IMR-90 (cell line): ENCODE measurements around the gene KCTD10. TPM values are rescaled to one million over a fixed set of nuclear protein-coding genes. Genes with fewer than 3 reads are reported as not detected.

Source experiments
- ATAC-seq: fragments of 200-7000 bp; cut with Tn5 transposase; 2 replicates; pipeline ENCODE4 v1.9.1; 2020; ENCODE audit warnings: low read depth, mild to moderate bottlenecking, moderate library complexity
- BruUV-seq: library from RNA; stranded (reverse); fragments of 400-500 nt; replicated peaks from 2 replicates; lab custom pipeline; 2021; lab: Mats Ljungman, UMichigan
- CTCF ChIA-PET: fragments of 300-600 bp; formaldehyde crosslinking; extraction: SDS; loops from one replicate; lab custom pipeline; 2021; ENCODE audit warnings: antibody characterized with exemption; lab: Yijun Ruan, JAX
- POLR2A ChIA-PET: fragments of 300-600 bp; sonication (Branson Sonifier 250); formaldehyde crosslinking; loops from one replicate; lab custom pipeline; 2022; ENCODE audit warnings: antibody characterized with exemption; ENCODE audit not compliant: unreplicated experiment; lab: Charles Lee
- DNase-seq: peaks from one replicate; pipeline ENCODE4 v3.0.0; 2013
- H2AFZ ChIP-seq: replicated peaks from 2 replicates; pipeline ENCODE3; 2013; ENCODE audit warnings: low read length, mild to moderate bottlenecking; ENCODE audit not compliant: poor library complexity
- H2AK5ac ChIP-seq: 2 replicates; pipeline ENCODE4 v1.6.1; 2013; ENCODE audit warnings: low read depth, low read length, inconsistent platforms
- H2AK9ac ChIP-seq: replicated peaks from 2 replicates; pipeline ENCODE3; 2013; ENCODE audit warnings: mild to moderate bottlenecking, low read depth, low read length, moderate library complexity; ENCODE audit not compliant: poor library complexity
- H2BK120ac ChIP-seq: 2 replicates; pipeline ENCODE4 v1.6.1; 2013; ENCODE audit warnings: low read depth, low read length, inconsistent platforms
- H2BK15ac ChIP-seq: 3 replicates; pipeline ENCODE4 v1.6.1; 2013; ENCODE audit warnings: low read depth, low read length, inconsistent platforms
- H2BK20ac ChIP-seq: 2 replicates; pipeline ENCODE4 v1.6.1; 2013; ENCODE audit warnings: low read depth, mild to moderate bottlenecking, inconsistent platforms, low read length, moderate library complexity
- H2BK5ac ChIP-seq: 2 replicates; pipeline ENCODE4 v1.6.1; 2013; ENCODE audit warnings: mild to moderate bottlenecking, low read depth, low read length, inconsistent platforms; ENCODE audit not compliant: poor library complexity, severe bottlenecking
- H3K14ac ChIP-seq: replicated peaks from 2 replicates; pipeline ENCODE4 v1.6.1; 2013; ENCODE audit warnings: low read depth, low read length, inconsistent platforms
- H3K18ac ChIP-seq: 2 replicates; pipeline ENCODE4 v1.6.1; 2013; ENCODE audit warnings: low read depth, low read length, control low read depth
- H3K23ac ChIP-seq: 2 replicates; pipeline ENCODE4 v1.6.1; 2013; ENCODE audit warnings: low read depth, low read length, inconsistent platforms
- H3K27ac ChIP-seq: 2 replicates; pipeline ENCODE4 v1.5.1; 2013; ENCODE audit warnings: mild to moderate bottlenecking, control low read depth, low read length; ENCODE audit not compliant: insufficient read depth
- H3K27me3 ChIP-seq: 2 replicates; pipeline ENCODE4 v1.6.1; 2013; ENCODE audit warnings: low read length; ENCODE audit not compliant: control insufficient read depth, insufficient read depth
- H3K36me3 ChIP-seq: 2 replicates; pipeline ENCODE4 v1.6.1; 2013; ENCODE audit warnings: low read length, mixed read lengths; ENCODE audit not compliant: control insufficient read depth, insufficient read depth
- H3K4ac ChIP-seq: 2 replicates; pipeline ENCODE4 v1.6.1; 2013; ENCODE audit warnings: low read depth, low read length, inconsistent platforms
- H3K4me1 ChIP-seq: 2 replicates; pipeline ENCODE4 v1.6.1; 2013; ENCODE audit warnings: low read length, mixed read lengths; ENCODE audit not compliant: control insufficient read depth, insufficient read depth
- H3K4me2 ChIP-seq: 2 replicates; pipeline ENCODE4 v1.6.1; 2013; ENCODE audit warnings: low read depth, mild to moderate bottlenecking, control low read depth, low read length, moderate library complexity
- H3K4me3 ChIP-seq: 2 replicates; pipeline ENCODE4 v1.5.1; 2013; ENCODE audit warnings: low read depth, mild to moderate bottlenecking, control low read depth, low read length, moderate library complexity; ENCODE audit not compliant: insufficient read depth
- H3K56ac ChIP-seq: 2 replicates; pipeline ENCODE4 v1.6.1; 2013; ENCODE audit warnings: low read length, inconsistent platforms; ENCODE audit not compliant: insufficient read depth; ENCODE audit errors: extremely low read depth
- H3K79me1 ChIP-seq, 2 experiments: 2 replicates each; pipeline ENCODE4 v1.6.1; 2013; ENCODE audit warnings: low read length in 2 of 2, inconsistent platforms in 1 of 2, low read depth in 1 of 2
- H3K9ac ChIP-seq: 2 replicates; pipeline ENCODE4 v1.6.1; 2013; ENCODE audit warnings: low read depth, low read length, control low read depth
- H3K9me1 ChIP-seq: 2 replicates; pipeline ENCODE4 v1.6.1; 2013; ENCODE audit warnings: low read length, inconsistent platforms; ENCODE audit not compliant: insufficient read depth
- H3K9me3 ChIP-seq: 2 replicates; pipeline ENCODE4 v1.6.1; 2013; ENCODE audit warnings: low read length; ENCODE audit not compliant: control insufficient read depth, insufficient read depth
- H4K20me1 ChIP-seq: 2 replicates; pipeline ENCODE4 v1.6.1; 2013; ENCODE audit warnings: low read length, inconsistent platforms; ENCODE audit not compliant: insufficient read depth
- H4K5ac ChIP-seq: 2 replicates; pipeline ENCODE4 v1.6.1; 2013; ENCODE audit warnings: mild to moderate bottlenecking, low read depth, low read length, control low read depth
- H4K8ac ChIP-seq, 2 experiments: 2 replicates each; pipeline ENCODE4 v1.6.1; 2013; ENCODE audit warnings: low read depth in 2 of 2, low read length in 2 of 2, control low read depth in 1 of 2, inconsistent platforms in 1 of 2
- H4K91ac ChIP-seq: 2 replicates; pipeline ENCODE4 v1.6.1; 2013; ENCODE audit warnings: low read depth, low read length, inconsistent platforms; ENCODE audit not compliant: insufficient read depth
- BHLHE40 ChIP-seq: fragments of 150-350 bp; IDR thresholded peaks from 2 replicates; pipeline ENCODE4 v1.6.1; 2016; ENCODE audit warnings: mild to moderate bottlenecking, low read depth, low read length
- CEBPB ChIP-seq: IDR thresholded peaks from 2 replicates; pipeline ENCODE4 v1.6.1; 2012; ENCODE audit warnings: low read depth, low read length, improper control_type of control experiment
- CTCF ChIP-seq: conservative IDR thresholded peaks from 2 replicates; pipeline ENCODE4 v1.5.1; 2012; ENCODE audit warnings: mild to moderate bottlenecking, low read depth, low read length, improper control_type of control experiment
- FOS ChIP-seq: fragments of 150-350 bp; IDR thresholded peaks from 2 replicates; pipeline ENCODE4 v1.6.1; 2016; ENCODE audit warnings: low read depth, low read length
- MAFK ChIP-seq: IDR thresholded peaks from 2 replicates; pipeline ENCODE4 v1.6.1; 2012; ENCODE audit warnings: low read depth, low read length, improper control_type of control experiment
- MAZ ChIP-seq: IDR thresholded peaks from 2 replicates; pipeline ENCODE4 v1.6.1; 2012; ENCODE audit warnings: low read depth, mild to moderate bottlenecking, low read length, improper control_type of control experiment, moderate library complexity, borderline replicate concordance
- NFE2L2 ChIP-seq: fragments of 150-350 bp; IDR thresholded peaks from 2 replicates; pipeline ENCODE4 v1.6.1; 2016; ENCODE audit warnings: low read depth, mild to moderate bottlenecking, low read length
- POLR2A ChIP-seq: IDR thresholded peaks from 2 replicates; pipeline ENCODE4 v1.6.1; 2012; ENCODE audit warnings: mild to moderate bottlenecking, low read depth, low read length
- RFX5 ChIP-seq: IDR thresholded peaks from 2 replicates; pipeline ENCODE4 v1.8.0; 2012; ENCODE audit warnings: low read depth, mild to moderate bottlenecking, low read length, moderate library complexity
- WGBS, 2 experiments: methylation state at CpG; one replicate each; pipeline versions ENCODE4 v1.1.5 to v1.1.7; 2013; ENCODE audit warnings: missing lambda C conversion rate in 2 of 2; ENCODE audit not compliant: insufficient read length in 1 of 2; ENCODE audit errors: extremely low coverage in 2 of 2; 5-methylcytosine and 5-hydroxymethylcytosine counted together
- dilution Hi-C: fragments of 300-500 bp; cut with HindIII; formaldehyde crosslinking; loops from one replicate; pipeline ENCODE4 v1.14.3; 2018; ENCODE audit warnings: low sequenced_read_pairs; ENCODE audit not compliant: unreplicated experiment
- in situ Hi-C: fragments of 300-500 bp; cut with MboI; formaldehyde crosslinking; loops from 3 replicates; pipeline ENCODE4 v1.14.3; 2019; ENCODE audit warnings: low sequenced_read_pairs, inconsistent platforms, mixed read lengths
- intact Hi-C: fragments of 100-400 bp; cut with micrococcal nuclease; formaldehyde crosslinking; loops from 2 replicates; pipeline ENCODE4 v1.10.0; 2022
- polyA plus RNA-seq, 3 experiments: library from polyadenylated mRNA; depleted of rRNA; stranded (reverse); fragments of >200 nt; gene quantifications; 2 replicates each; pipeline ENCODE4 v1.2.3, GENCODE V29; 2012; ENCODE audit warnings: low replicate concordance in 1 of 3
- total RNA-seq: library from RNA; depleted of rRNA; stranded (reverse); fragments of >200 nt; gene quantifications from 2 replicates; pipeline ENCODE4 v1.2.3, GENCODE V29; 2012

The KCTD10 gene
- total and polyA plus RNA-seq, 2 of the 4 experiments (the other 2 are of a cell fraction) = 72.1 to 88.4 TPM

DNA sequence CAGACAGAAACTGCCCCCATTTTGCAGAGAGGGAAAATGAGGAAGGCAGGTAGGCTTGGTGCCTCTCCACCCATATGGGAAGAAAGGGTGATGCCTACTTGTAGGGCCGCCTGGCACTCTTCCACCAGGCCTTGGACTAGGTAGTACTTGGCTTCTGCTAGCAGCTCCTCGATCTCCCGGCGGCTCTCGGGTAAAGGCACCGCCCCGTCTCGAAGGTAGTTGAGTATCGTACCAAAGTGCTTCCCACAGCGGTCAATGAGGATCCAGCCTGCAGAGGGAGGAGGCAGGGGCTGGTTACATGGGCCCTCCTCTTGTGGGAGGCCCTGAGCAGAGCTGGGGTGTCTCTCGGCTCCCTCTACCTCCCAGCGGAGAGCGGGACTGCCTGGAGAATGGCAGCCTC lies 16.6 kb downstream of the KCTD10 start:
- Histone ChIP-seq H3K4me2 (no peak overlapping the region), H3K79me1 (peaks cover 51 to 86% of the 10 kb centered on the region in 2 experiments), H4K8ac (peak overlapping the region; percentile 81 to 96; a peak in 2 of 4 replicates), H3K27ac (peak overlapping the region; percentile 99), H3K4me3 (no peak overlapping the region), H3K27me3 (no peaks in the 10 kb centered on the region), H4K5ac (peak overlapping the region; percentile 93), H2BK15ac (peak overlapping the region; percentile 86; the same call in 2 of the 3 replicates), H3K9me3 (no peaks in the 10 kb centered on the region), H3K14ac (peak overlapping the region; percentile 88), H3K36me3 (peaks cover 34% of the 10 kb centered on the region), H2BK5ac (peak overlapping the region; percentile 95), H4K91ac (peak overlapping the region; percentile 98), H3K18ac (peak overlapping the region; percentile 82), H2AK5ac (peak overlapping the region; percentile 98), H3K9me1 (peaks cover 37% of the 10 kb centered on the region), H3K56ac (no peak overlapping the region), H3K23ac (peak overlapping the region; percentile 92; the same call in 1 of the 2 replicates), H2AFZ (no peak overlapping the region), H3K9ac (no peak overlapping the region), H3K4me1 (peaks cover 53% of the 10 kb centered on the region), H2AK9ac (peak overlapping the region; percentile 73), H2BK120ac (peak overlapping the region; percentile 93), H3K4ac (peak overlapping the region; percentile 98), H4K20me1 (peaks cover 16% of the 10 kb centered on the region; the same call in 1 of the 2 replicates), H2BK20ac (peak overlapping the region; percentile 88; the same call in 1 of the 2 replicates)
- BruUV-seq = no TSS peak
- dilution Hi-C loops (no loop called here), intact Hi-C loops (no loop called here), in situ Hi-C loops (no loop called here)
- ChIA-PET POLR2A (no interaction called here), CTCF (no interaction called here)
- TF ChIP-seq POLR2A (no peak), MAFK (no peak), CEBPB (no peak), RFX5 (no peak), FOS (no peak), NFE2L2 (no peak), BHLHE40 (no peak), MAZ (no peak), CTCF (no peak)
- ATAC-seq (no peak), DNase-seq (no peak)
- no CpG with 5 or more reads among the region's 13 CpGs for WGBS, 2 experiments
